ENCODE measurements around the gene WIPF2.
A peak's percentile ranks its signal among the peaks of the same experiment; 100 is the strongest.

The WIPF2 gene

GRCh38 chr17:40320756-40321523 lies 101.8 kb downstream of the WIPF2 start:
- DNase-seq (ENCODE audit: low read depth), result no peak
- TF ChIP-seq CTCF (conservative IDR thresholded peaks at IDR 0.05; ENCODE audit: low read depth, low read length), result no peak
- peak overlapping the region; percentile 87 for H3K4me3 ChIP-seq (ENCODE audit: low read length)

GRCh38 chr17:40321524-40321929 lies 102.4 kb downstream of the WIPF2 start:
- H3K4me3 ChIP-seq (ENCODE audit: low read length), result peak overlapping the region; percentile 87
- DNase-seq (ENCODE audit: low read depth), result no peak
- no peak for TF ChIP-seq CTCF (conservative IDR thresholded peaks at IDR 0.05; ENCODE audit: low read depth, low read length)

DNA sequence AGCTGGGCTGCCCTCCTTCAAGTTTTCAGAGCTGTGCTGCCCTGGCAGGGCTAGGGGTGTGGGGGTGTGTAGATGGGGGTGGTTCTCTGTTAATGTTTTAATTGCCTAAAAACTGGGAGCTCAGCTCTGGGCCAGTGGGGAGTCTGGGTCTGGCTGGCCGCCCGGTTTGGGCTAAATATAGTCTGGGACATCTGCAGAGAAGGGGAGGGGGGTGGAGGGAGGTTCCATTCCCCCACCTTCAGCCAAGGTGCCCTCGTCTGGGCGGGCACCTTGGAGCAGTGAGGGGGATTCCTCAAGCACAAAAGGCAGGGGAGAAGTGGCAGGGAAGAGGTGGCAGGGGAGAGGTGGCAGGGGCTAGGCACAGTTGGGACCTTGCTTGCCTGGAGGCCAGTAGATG lies 102.9 kb downstream of the WIPF2 start:
- TF ChIP-seq CTCF (conservative IDR thresholded peaks at IDR 0.05; ENCODE audit: low read depth, low read length), result no peak
- no peak for DNase-seq (ENCODE audit: low read depth)
- H3K4me3 ChIP-seq (ENCODE audit: low read length), result peak overlapping the region; percentile 87

GRCh38 chr17:40322358-40323315 lies 103.5 kb downstream of the WIPF2 start:
- peak overlapping the region; percentile 87 for H3K4me3 ChIP-seq (ENCODE audit: low read length)
- TF ChIP-seq CTCF (conservative IDR thresholded peaks at IDR 0.05; ENCODE audit: low read depth, low read length), result no peak
- no peak for DNase-seq (ENCODE audit: low read depth)

GRCh38 chr17:40323391-40324381 lies 104.6 kb downstream of the WIPF2 start:
- no peak for TF ChIP-seq CTCF (conservative IDR thresholded peaks at IDR 0.05; ENCODE audit: low read depth, low read length)
- no peak for DNase-seq (ENCODE audit: low read depth)
- H3K4me3 ChIP-seq (ENCODE audit: low read length), result no peak overlapping the region

DNA sequence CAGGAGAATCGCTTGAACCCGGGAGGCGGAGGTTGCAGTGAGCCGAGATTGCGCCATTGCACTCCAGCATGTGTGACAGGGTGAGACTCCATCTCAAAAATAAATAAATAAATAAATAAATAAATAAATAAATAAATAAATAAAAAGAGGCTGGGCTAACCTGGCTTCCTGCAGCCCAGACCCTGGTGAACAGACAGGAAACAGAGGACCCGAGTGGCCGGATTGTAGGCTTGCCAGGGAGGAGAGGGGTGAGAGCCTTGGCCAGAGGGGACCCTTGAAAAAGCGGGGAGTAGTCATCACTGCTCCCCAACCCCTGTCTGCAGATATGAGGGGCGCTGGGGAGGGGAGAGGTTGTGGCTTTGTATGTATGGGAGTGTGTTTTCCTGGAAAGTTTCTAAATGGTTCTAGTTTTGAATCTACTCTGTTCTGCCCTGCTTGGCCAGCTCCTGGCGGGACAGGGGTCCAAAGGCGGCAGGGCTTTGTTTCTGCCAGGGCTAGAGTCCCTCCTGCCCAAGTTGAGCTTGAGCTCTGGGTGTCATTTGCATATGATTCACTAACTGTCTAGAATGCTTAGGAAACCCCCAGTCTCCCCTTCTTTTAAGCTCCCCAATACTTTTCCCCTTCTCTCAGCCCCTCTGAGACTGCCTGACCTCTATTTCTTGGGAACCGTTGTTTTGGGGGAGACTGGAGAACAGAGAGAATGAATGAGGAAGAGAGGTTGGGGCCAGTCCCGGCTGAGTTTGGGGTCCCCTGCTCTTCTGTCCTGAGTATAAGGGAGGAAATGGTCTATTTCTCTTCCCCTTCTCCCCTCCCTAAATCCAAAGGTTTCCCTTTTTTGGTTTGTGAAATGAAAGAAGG lies 106.3 kb downstream of the WIPF2 start:
- no peak for TF ChIP-seq CTCF (conservative IDR thresholded peaks at IDR 0.05; ENCODE audit: low read depth, low read length)
- DNase-seq (ENCODE audit: low read depth), result no peak
- H3K4me3 ChIP-seq (ENCODE audit: low read length), result no peak overlapping the region

Measured in retinal pigment epithelial cell (primary cell).